GM12865 (cell line): ENCODE measurements around the gene TMEM217.

Source experiments
- DNase-seq: peaks from one replicate; pipeline ENCODE4 v3.0.0; 2010; ENCODE audit warnings: low read depth
- H3K4me3 ChIP-seq: 2 replicates; pipeline ENCODE4 v1.5.1; 2011; ENCODE audit warnings: mild to moderate bottlenecking, low read depth, low read length, control low read depth
- TF ChIP-seq, protein P1 (sequence below): IDR thresholded peaks from 2 replicates; pipeline ENCODE4 v1.5.1; 2011; ENCODE audit warnings: low read length, control low read depth, low read depth, inconsistent platforms; ENCODE audit not compliant: insufficient read depth; ENCODE audit errors: missing control alignments

TMEM217 gene

DNA sequence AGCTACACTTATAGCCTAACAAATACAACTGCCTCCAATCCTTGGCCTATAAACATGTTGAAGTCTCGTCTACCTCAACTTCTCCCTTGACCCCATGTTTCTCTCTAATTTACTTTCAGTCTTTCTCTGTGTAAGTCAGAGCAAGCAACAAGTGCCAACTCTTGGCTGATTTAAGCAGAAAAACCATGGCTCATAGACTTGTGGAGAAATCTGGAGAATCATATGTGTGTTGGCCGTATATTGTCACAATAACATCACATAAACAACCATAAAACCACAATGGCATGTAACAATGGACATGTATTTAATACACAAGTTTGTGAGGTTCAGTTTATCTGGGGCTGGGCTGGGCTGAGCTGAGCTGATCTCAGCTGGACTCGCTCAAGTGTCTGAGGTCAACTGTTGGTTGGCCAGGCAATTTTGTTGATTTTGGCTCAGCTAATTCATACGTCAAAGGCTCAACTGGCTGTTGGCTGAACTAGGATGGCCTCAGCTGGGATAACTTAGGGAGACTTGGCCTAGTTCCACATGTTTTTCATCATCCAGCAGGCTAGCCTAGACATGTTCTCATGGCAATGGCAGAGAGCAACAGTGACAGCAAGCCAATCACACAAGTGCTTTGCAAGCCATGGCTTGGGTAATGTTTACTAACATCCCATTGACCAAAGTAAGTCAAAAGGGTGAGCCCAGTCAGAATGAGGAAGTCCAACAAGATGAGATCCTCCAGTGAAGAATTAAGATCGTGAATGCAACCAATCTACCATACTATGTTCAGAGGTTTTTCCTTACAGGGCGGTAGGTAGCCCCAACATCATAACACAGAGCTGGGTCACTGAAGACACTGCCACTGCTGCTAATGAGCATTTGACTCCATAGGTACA lies 13.3 kb downstream of the TMEM217 start:
- TF ChIP-seq, protein P1, sequence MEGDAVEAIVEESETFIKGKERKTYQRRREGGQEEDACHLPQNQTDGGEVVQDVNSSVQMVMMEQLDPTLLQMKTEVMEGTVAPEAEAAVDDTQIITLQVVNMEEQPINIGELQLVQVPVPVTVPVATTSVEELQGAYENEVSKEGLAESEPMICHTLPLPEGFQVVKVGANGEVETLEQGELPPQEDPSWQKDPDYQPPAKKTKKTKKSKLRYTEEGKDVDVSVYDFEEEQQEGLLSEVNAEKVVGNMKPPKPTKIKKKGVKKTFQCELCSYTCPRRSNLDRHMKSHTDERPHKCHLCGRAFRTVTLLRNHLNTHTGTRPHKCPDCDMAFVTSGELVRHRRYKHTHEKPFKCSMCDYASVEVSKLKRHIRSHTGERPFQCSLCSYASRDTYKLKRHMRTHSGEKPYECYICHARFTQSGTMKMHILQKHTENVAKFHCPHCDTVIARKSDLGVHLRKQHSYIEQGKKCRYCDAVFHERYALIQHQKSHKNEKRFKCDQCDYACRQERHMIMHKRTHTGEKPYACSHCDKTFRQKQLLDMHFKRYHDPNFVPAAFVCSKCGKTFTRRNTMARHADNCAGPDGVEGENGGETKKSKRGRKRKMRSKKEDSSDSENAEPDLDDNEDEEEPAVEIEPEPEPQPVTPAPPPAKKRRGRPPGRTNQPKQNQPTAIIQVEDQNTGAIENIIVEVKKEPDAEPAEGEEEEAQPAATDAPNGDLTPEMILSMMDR: no peak
- no peak for DNase-seq
- H3K4me3 ChIP-seq: no peak overlapping the region

- no peak for DNase-seq
- H3K4me3 ChIP-seq: no peak overlapping the region
- TF ChIP-seq, protein P1: no peak
Measured at GRCh38 chr6:37243816-37244370, 14.1 kb downstream of the TMEM217 start.

DNA sequence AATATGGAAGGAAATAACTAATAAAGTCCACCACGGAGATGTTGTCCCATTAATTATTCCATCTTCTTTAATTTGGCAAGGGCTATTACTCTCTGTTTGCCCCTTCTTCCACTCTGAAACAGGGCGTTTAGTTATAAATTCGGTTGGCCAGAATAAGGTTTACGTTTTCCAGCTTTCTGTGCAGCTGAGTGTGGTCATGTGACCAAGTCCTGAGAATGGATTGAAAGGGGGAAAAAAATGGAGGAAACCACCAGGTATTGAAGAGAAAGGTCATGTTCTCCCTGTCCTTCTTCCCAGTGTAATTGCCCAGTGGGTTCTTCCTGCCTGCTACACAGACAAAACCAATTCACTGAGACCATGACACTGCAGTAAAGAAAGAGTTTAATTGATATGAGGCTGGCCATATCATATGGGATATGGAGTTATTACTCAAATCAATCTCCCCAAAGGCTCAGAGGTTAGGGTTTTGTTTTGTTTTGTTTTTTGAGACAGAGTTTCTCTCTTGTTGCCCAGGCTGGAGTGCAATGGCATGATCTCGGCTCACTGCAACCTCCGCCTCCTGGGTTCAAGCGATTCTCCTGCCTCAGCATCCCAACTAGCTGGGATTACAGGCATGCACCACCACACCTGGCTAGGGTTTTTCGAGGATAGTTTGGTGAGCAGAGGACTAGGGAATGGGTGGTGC lies 14.7 kb downstream of the TMEM217 start:
- no peak for DNase-seq
- TF ChIP-seq, protein P1: no peak
- H3K4me3 ChIP-seq: no peak overlapping the region

DNA sequence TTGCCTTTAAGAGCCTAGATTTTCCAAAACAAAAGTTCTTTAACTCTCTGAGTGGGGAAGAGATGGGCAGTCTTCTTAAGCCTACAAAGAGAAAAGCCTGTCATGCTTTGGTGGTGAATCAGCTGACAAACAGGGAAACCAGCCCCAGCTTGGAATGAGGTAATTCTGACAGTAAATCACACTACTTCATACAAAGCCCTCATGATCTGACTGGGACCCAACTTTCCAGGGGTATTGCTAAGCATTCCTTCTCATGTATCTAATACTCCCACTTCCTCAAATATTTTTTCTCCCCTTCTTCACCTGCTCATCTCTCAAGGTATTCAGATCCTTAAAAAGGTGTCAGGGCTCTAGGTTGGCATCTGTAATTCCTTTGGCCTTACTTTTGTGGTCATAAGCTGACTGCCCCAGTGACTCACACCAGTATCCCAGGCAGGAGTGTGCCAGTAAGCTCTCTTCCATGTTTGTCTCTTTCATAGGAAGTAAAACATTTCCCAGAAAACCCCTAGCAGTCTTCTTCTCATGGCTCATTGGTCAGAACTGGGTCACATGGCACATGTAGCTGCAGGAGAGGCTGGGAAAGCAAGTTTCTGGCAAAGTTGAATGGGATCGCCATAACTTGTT lies 15.4 kb downstream of the TMEM217 start:
- no peak overlapping the region for H3K4me3 ChIP-seq
- TF ChIP-seq, protein P1: no peak
- peak; percentile 10 for DNase-seq

GRCh38 chr6:37241775-37242428 lies 16.0 kb downstream of the TMEM217 start:
- H3K4me3 ChIP-seq: no peak overlapping the region

DNA sequence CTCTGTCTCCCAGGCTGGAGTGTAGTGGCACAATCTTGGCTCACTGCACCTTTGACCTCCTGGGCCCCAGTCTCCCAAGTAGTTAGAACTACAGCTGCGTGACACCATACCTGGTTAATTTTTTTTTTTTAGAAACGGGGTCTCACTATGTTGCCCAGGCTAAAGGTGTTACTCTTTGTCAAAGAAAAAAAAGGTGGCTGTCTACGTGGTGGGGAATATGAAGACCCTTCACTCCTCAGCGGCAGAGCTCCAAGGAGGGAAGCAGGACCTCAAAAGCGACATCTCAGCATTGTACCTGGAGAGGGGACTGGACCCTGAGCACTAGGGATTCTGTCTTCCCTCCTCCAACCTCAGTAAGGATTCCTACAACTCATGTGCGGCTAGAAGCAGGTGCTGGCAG lies 16.8 kb downstream of the TMEM217 start:
- no peak for DNase-seq
- no peak overlapping the region for H3K4me3 ChIP-seq
- TF ChIP-seq, protein P1: no peak

More at GRCh38 chr6:37241775-37242428, 16.0 kb downstream of the TMEM217 start:
- DNase-seq: no peak
- TF ChIP-seq, protein P1: no peak
